ENCODE measurements around the gene UGCG. TPM values are rescaled to one million over a fixed set of nuclear protein-coding genes. Genes with fewer than 3 reads are reported as not detected.

The UGCG gene
- total and polyA plus RNA-seq, 9 of the 15 experiments (the other 6 are each of a cell fraction or from before 2014, with no cell fraction given) = 20.0 to 40.3 (median 29.2) TPM

DNA sequence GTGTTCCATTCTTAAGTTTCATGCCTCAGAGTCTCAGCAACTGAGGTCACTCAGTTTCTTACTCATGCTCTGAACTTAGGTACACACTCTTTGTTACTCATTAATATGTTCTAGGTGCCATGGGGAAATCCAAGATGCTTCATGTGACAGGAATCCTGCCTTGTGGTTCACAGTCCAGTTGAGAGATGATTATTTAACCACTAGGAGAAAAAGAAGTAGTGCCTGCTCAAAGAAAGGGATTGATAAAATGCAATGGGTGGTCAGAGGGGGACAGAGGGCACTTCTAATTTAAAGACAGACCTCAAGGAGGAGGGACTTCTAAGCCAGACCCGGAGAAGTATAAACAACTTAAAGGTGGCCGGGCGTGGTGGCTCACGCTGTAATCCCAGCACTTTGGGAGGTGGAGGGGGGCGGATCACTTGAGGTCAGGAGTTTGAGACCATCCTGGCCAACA lies 69.0 kb downstream of the UGCG start:
- Histone ChIP-seq H3K4me1 (replicated peaks in 1 of 2; ENCODE audit: control insufficient read depth in 2 of 2, insufficient read depth in 2 of 2, low read length in 2 of 2) (peaks cover 12 to 31% of the 10 kb centered on the region in 2 experiments; a peak in 3 of 5 replicates), H3K79me2 (ENCODE audit: control insufficient read depth, insufficient read depth, low read length) (no peaks in the 10 kb centered on the region), H3K9me1 (ENCODE audit: control insufficient read depth, insufficient read depth, low read length) (no peaks in the 10 kb centered on the region), H3K27me3 (ENCODE audit: control insufficient read depth in 2 of 2, insufficient read depth in 2 of 2, low read length in 2 of 2) (no peaks in the 10 kb centered on the region), H3K27ac (ENCODE audit: extremely low read depth, low read depth, low read length) (no peak overlapping the region), H4K20me1 (replicated peaks; ENCODE audit: control insufficient read depth, insufficient read depth, low read length) (no peaks in the 10 kb centered on the region), H3K36me3 (ENCODE audit: control insufficient read depth, insufficient read depth, low read length) (no peaks in the 10 kb centered on the region), H3K9me3 (replicated peaks; ENCODE audit: control insufficient read depth, insufficient read depth, low read depth, low read length) (no peaks in the 10 kb centered on the region), H3K4me3 (no peak overlapping the region), H3K9ac (ENCODE audit: insufficient read depth in 1 of 2, low read depth in 2 of 2, low read length in 2 of 2) (no peak overlapping the region), H3K4me2 (ENCODE audit: insufficient read depth, low read length) (peak overlapping the region; percentile 12; the same call in 1 of the 2 replicates), H2AFZ (ENCODE audit: low read depth, low read length) (peak overlapping the region; percentile 19; the same call in 1 of the 2 replicates)
- ATAC-seq (no peak), FAIRE-seq (no peak), DNase-seq (ENCODE audit: extremely low read depth in 1 of 4, low spot score in 3 of 4) (no peak)
- ChIA-PET POLR2A (no interaction called here), CTCF (ENCODE audit: low intra/inter-chr PET ratio) (no interaction called here)
- no TSS peak for BruUV-seq (replicated peaks)
- TF ChIP-seq, protein P1, sequence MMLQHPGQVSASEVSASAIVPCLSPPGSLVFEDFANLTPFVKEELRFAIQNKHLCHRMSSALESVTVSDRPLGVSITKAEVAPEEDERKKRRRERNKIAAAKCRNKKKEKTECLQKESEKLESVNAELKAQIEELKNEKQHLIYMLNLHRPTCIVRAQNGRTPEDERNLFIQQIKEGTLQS (IDR thresholded peaks at IDR 0.05) = peak; percentile 24
- TF ChIP-seq, protein P1 (CRISPR knock-in tag; conservative IDR thresholded peaks at IDR 0.05) = no peak
- TF ChIP-seq KAT2B (IDR thresholded peaks at IDR 0.05; ENCODE audit: low read depth, low read length) = no peak
- WGBS (ENCODE audit: insufficient coverage, low coverage, missing lambda C conversion rate) = 26% methylated on average over 5 of the region's 5 CpGs
- intact Hi-C loops (cut with micrococcal nuclease) = loop anchor here (5.0 to 10.0 kb wide), 2 partner anchors 107 to 399 kb away; no protein-coding TSS in a partner anchor
- in situ Hi-C loops (cut with MboI) = no loop called here
